Stimulated activated naive CD8-positive, alpha-beta T cell treated with anti-CD3 and anti-CD28 coated beads, Interleukin-15, amount 100 ng/mL, for 72 hours (primary cell): Measurements from ENCODE around the gene PRRC2B.

ENCODE experiments used
- ATAC-seq: fragments of 150-1000 bp; cut with Tn5 transposase; 2 replicates; pipeline ENCODE4 v1.10.0; 2021; ENCODE audit warnings: mild to moderate bottlenecking, moderate library complexity
- DNase-seq, 2 donors: peaks; one replicate each; pipeline ENCODE4 v3.0.0; 2021 to 2022
- H3K27ac Mint-ChIP-seq, 2 donors: one replicate each; pipeline ENCODE4 v1.8.0; 2022; ENCODE audit warnings: mild to moderate bottlenecking in 2 of 2, mixed read lengths in 2 of 2, moderate library complexity in 2 of 2
- H3K27me3 Mint-ChIP-seq: one replicate; pipeline ENCODE4 v1.8.0; 2022; ENCODE audit warnings: mixed read lengths
- H3K4me1 Mint-ChIP-seq: one replicate; pipeline ENCODE4 v1.8.0; 2022; ENCODE audit warnings: mild to moderate bottlenecking, mixed read lengths
- H3K4me3 Mint-ChIP-seq, 2 donors: one replicate each; pipeline ENCODE4 v1.8.0; 2022; ENCODE audit warnings: mild to moderate bottlenecking in 2 of 2, mixed read lengths in 2 of 2, moderate library complexity in 1 of 2
- H3K9me3 Mint-ChIP-seq, 2 donors: one replicate each; pipeline ENCODE4 v1.8.0; 2022; ENCODE audit warnings: mixed read lengths in 2 of 2

The PRRC2B gene

GRCh38 chr9:131485728-131486422 lies 92.0 kb downstream of the PRRC2B start:
- no peaks in the 10 kb centered on the region for H3K4me1 Mint-ChIP-seq
- peak overlapping the region in 1 of 2 donors; percentile 64 for H3K27ac Mint-ChIP-seq
- no peak overlapping the region for H3K4me3 Mint-ChIP-seq
- peak; percentile 31 for ATAC-seq
- no peaks in the 10 kb centered on the region for H3K9me3 Mint-ChIP-seq
- no peaks in the 10 kb centered on the region for H3K27me3 Mint-ChIP-seq
- DNase-seq = no peak

- Mint-ChIP-seq H3K4me1 (no peaks in the 10 kb centered on the region), H3K4me3 (no peak overlapping the region), H3K27me3 (no peaks in the 10 kb centered on the region), H3K9me3 (no peaks in the 10 kb centered on the region), H3K27ac (peak overlapping the region in 1 of 2 donors; percentile 51)
- DNase-seq (no peak), ATAC-seq (no peak)
Measured at GRCh38 chr9:131487001-131487400, 93.1 kb downstream of the PRRC2B start.

GRCh38 chr9:131487621-131488031 lies 93.7 kb downstream of the PRRC2B start:
- ATAC-seq (no peak), DNase-seq (no peak)
- no peaks in the 10 kb centered on the region for H3K9me3 Mint-ChIP-seq
- H3K27me3 Mint-ChIP-seq = no peaks in the 10 kb centered on the region
- H3K4me3 Mint-ChIP-seq = no peak overlapping the region
- H3K27ac Mint-ChIP-seq = no peak overlapping the region
- no peaks in the 10 kb centered on the region for H3K4me1 Mint-ChIP-seq

- H3K27ac Mint-ChIP-seq = peak overlapping the region in 1 of 2 donors; percentile 91
- no peak overlapping the region for H3K4me3 Mint-ChIP-seq
- H3K9me3 Mint-ChIP-seq = no peaks in the 10 kb centered on the region
- no peaks in the 10 kb centered on the region for H3K27me3 Mint-ChIP-seq
- no peaks in the 10 kb centered on the region for H3K4me1 Mint-ChIP-seq
- ATAC-seq = no peak
- no peak for DNase-seq
Measured at GRCh38 chr9:131490514-131490913, 96.6 kb downstream of the PRRC2B start.

- Mint-ChIP-seq H3K4me3 (no peak overlapping the region), H3K4me1 (peaks cover 5% of the 10 kb centered on the region), H3K27me3 (no peaks in the 10 kb centered on the region), H3K9me3 (no peaks in the 10 kb centered on the region), H3K27ac (peak overlapping the region in 1 of 2 donors; percentile 91)
- no peak for DNase-seq
- no peak for ATAC-seq
Measured at GRCh38 chr9:131491001-131491710, 97.3 kb downstream of the PRRC2B start.

GRCh38 chr9:131492070-131492469 lies 98.2 kb downstream of the PRRC2B start:
- Mint-ChIP-seq H3K4me3 (no peak overlapping the region), H3K27me3 (no peaks in the 10 kb centered on the region), H3K9me3 (no peaks in the 10 kb centered on the region), H3K4me1 (peaks cover 10% of the 10 kb centered on the region), H3K27ac (peak overlapping the region; percentile 31 to 48)
- ATAC-seq = no peak
- no peak for DNase-seq

GRCh38 chr9:131494296-131494870 lies 100.5 kb downstream of the PRRC2B start:
- peaks cover 31% of the 10 kb centered on the region for H3K4me1 Mint-ChIP-seq
- peak overlapping the region in 1 of 2 donors; percentile 86 for H3K27ac Mint-ChIP-seq
- no peaks in the 10 kb centered on the region for H3K27me3 Mint-ChIP-seq
- no peaks in the 10 kb centered on the region for H3K9me3 Mint-ChIP-seq
- no peak for DNase-seq
- ATAC-seq = no peak
- H3K4me3 Mint-ChIP-seq = no peak overlapping the region

GRCh38 chr9:131495785-131496184 lies 101.9 kb downstream of the PRRC2B start:
- H3K27ac Mint-ChIP-seq = no peak overlapping the region
- DNase-seq = no peak
- no peaks in the 10 kb centered on the region for H3K9me3 Mint-ChIP-seq
- H3K27me3 Mint-ChIP-seq = no peaks in the 10 kb centered on the region
- no peak overlapping the region for H3K4me3 Mint-ChIP-seq
- ATAC-seq = no peak
- peaks cover 45% of the 10 kb centered on the region for H3K4me1 Mint-ChIP-seq

GRCh38 chr9:131496844-131497405 lies 103.0 kb downstream of the PRRC2B start:
- ATAC-seq = no peak
- Mint-ChIP-seq H3K9me3 (no peaks in the 10 kb centered on the region), H3K4me3 (no peak overlapping the region), H3K27ac (no peak overlapping the region), H3K27me3 (no peaks in the 10 kb centered on the region), H3K4me1 (peaks cover 57% of the 10 kb centered on the region)
- no peak for DNase-seq

GRCh38 chr9:131499254-131499767 lies 105.4 kb downstream of the PRRC2B start:
- no peak for ATAC-seq
- no peak for DNase-seq
- no peaks in the 10 kb centered on the region for H3K27me3 Mint-ChIP-seq
- peak overlapping the region in 1 of 2 donors; percentile 91 for H3K27ac Mint-ChIP-seq
- no peaks in the 10 kb centered on the region for H3K9me3 Mint-ChIP-seq
- H3K4me3 Mint-ChIP-seq = peak overlapping the region in 1 of 2 donors; percentile 36
- peaks cover 80% of the 10 kb centered on the region for H3K4me1 Mint-ChIP-seq

GRCh38 chr9:131500377-131500776 lies 106.5 kb downstream of the PRRC2B start:
- Mint-ChIP-seq H3K27me3 (no peaks in the 10 kb centered on the region), H3K4me1 (peaks cover 91% of the 10 kb centered on the region), H3K4me3 (peak overlapping the region; percentile 80 to 93), H3K27ac (peak overlapping the region; percentile 74 to 93), H3K9me3 (no peaks in the 10 kb centered on the region)
- ATAC-seq (peak; percentile 77), DNase-seq (peak; percentile 67 to 89)

- Mint-ChIP-seq H3K27ac (peak overlapping the region; percentile 74 to 93), H3K4me1 (peaks cover 87% of the 10 kb centered on the region), H3K27me3 (no peaks in the 10 kb centered on the region), H3K4me3 (peak overlapping the region; percentile 80 to 93), H3K9me3 (no peaks in the 10 kb centered on the region)
- ATAC-seq (peak; percentile 71), DNase-seq (peak; percentile 72 to 84)
Measured at GRCh38 chr9:131500939-131501541, 107.2 kb downstream of the PRRC2B start.

GRCh38 chr9:131502781-131503625 lies 109.1 kb downstream of the PRRC2B start, which contains the start of gene POMT1:
POMT1 (plus strand) TSS chr9:131502918; CDS start chr9:131504219, 1,301 bp downstream.
- DNase-seq (peak; percentile 91 to 92), ATAC-seq (peak; percentile 58)
- Mint-ChIP-seq H3K4me1 (peaks cover 73% of the 10 kb centered on the region), H3K27me3 (no peaks in the 10 kb centered on the region), H3K9me3 (no peaks in the 10 kb centered on the region), H3K4me3 (peak within 1 kb of the TSS; percentile 93 to 95), H3K27ac (peak within 1 kb of the TSS; percentile 93 to 98)

GRCh38 chr9:131503626-131504465 lies 110.0 kb downstream of the PRRC2B start:
- Mint-ChIP-seq H3K9me3 (no peaks in the 10 kb centered on the region), H3K4me1 (peaks cover 65% of the 10 kb centered on the region), H3K27ac (peak overlapping the region; percentile 93 to 98), H3K27me3 (no peaks in the 10 kb centered on the region), H3K4me3 (peak overlapping the region; percentile 93 to 95)
- DNase-seq (peak; percentile 72 to 89), ATAC-seq (peak; percentile 72)
